ENCODE data around the gene PFAS. TPM values are rescaled to one million over a fixed set of nuclear protein-coding genes. Genes with fewer than 3 reads are reported as not detected.

PFAS gene
- total and polyA plus RNA-seq, 2 of the 8 experiments (the other 6 are each of a cell fraction or from before 2014, with no cell fraction given): 88.4 to 248 TPM

DNA sequence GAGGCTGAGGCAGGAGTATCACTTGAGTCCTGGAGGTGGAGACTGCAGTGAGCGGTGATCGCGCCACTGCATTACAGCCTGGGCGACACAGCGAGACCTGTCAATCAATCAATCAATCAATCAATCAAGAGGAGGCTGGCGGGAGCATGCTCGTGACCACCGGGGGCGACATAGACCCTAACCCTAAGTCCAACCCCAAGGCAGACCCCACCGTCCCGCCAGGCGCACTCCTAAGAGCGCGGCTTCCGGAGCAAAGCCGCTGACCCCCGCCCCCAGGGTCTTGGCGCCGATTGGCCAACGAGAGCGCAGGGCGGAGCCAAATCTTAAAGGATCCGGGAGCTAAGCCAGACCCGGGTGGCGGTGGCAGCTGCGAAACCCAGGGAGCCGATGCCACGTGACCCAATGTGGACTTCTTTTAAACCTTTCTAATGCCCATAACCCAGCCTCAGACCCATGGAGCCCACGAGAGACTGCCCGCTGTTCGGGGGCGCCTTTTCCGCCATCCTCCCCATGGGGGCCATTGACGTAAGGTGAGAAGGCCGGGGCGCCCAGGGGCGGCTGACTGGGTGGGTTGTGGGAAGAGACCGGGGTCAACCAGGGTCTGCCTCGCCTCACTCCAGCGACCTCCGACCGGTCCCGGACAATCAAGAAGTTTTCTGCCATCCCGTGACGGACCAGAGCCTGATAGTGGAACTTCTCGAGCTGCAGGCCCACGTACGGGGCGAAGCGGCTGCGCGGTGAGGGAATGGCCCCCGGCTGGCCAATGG lies 39.4 kb downstream of the PFAS start, which contains the start of gene RANGRF (continued):
- TF ChIP-seq, protein P1, sequence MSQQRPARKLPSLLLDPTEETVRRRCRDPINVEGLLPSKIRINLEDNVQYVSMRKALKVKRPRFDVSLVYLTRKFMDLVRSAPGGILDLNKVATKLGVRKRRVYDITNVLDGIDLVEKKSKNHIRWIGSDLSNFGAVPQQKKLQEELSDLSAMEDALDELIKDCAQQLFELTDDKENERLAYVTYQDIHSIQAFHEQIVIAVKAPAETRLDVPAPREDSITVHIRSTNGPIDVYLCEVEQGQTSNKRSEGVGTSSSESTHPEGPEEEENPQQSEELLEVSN (IDR thresholded peaks at IDR 0.05): 0 out of 2 replicates have a peak, but pooled peaks have one; percentile 8
- TF ChIP-seq BCL11A (IDR thresholded peaks at IDR 0.05; ENCODE audit: low read depth in 2 of 2, low read length in 2 of 2) (no peak), EP300 (IDR thresholded peaks at IDR 0.05; ENCODE audit: borderline replicate concordance in 1 of 2, low read depth in 2 of 2, low read length in 2 of 2) (no peak), CEBPB (IDR thresholded peaks at IDR 0.05; ENCODE audit: low read depth, low read length) (no peak), NRF1 (IDR thresholded peaks at IDR 0.05; ENCODE audit: low read depth, low read length) (no peak), NANOG (IDR thresholded peaks at IDR 0.05; ENCODE audit: insufficient read depth, low read depth, low read length, poor library complexity, severe bottlenecking) (no peak), MAFK (IDR thresholded peaks at IDR 0.05; ENCODE audit: low read depth, low read length) (no peak), RFX5 (IDR thresholded peaks at IDR 0.05; ENCODE audit: borderline replicate concordance, low read depth, low read length) (no peak), HDAC2 (IDR thresholded peaks at IDR 0.05; ENCODE audit: borderline replicate concordance in 1 of 2, low read depth in 2 of 2, low read length in 2 of 2) (peak in 1 of 2 experiments; percentile 61; a peak in 1 of 4 replicates), TAF1 (IDR thresholded peaks at IDR 0.05; ENCODE audit: low read depth, low read length) (peak; percentile 16; the same call in 1 of the 2 replicates), TBP (IDR thresholded peaks at IDR 0.05; ENCODE audit: low read depth, low read length) (peak; percentile 14; the same call in 1 of the 2 replicates), POU5F1 (IDR thresholded peaks at IDR 0.05; ENCODE audit: low read depth, low read length) (no peak), RAD21 (IDR thresholded peaks at IDR 0.05 in 1 of 2, conservative IDR thresholded peaks at IDR 0.05 in 1 of 2; ENCODE audit: low read depth in 2 of 2, low read length in 2 of 2) (no peak), SP2 (IDR thresholded peaks at IDR 0.05; ENCODE audit: low read length) (no peak), CBX5 (IDR thresholded peaks at IDR 0.05; ENCODE audit: low read depth, low read length) (no peak), SIN3A (conservative IDR thresholded peaks at IDR 0.05 in 1 of 2, IDR thresholded peaks at IDR 0.05 in 1 of 2; ENCODE audit: low read depth in 1 of 2, low read length in 2 of 2) (peak in 1 of 2 experiments; percentile 20; a peak in 1 of 4 replicates), KDM4A (IDR thresholded peaks at IDR 0.05; ENCODE audit: low read depth, low read length, severe bottlenecking) (peak; percentile 84), SP4 (IDR thresholded peaks at IDR 0.05; ENCODE audit: low read length) (0 out of 2 replicates have a peak, but pooled peaks have one; percentile 52), SAP30 (IDR thresholded peaks at IDR 0.05; ENCODE audit: insufficient read depth, insufficient replicate concordance, low read length) (no peak)
- TF ChIP-seq, protein P2, sequence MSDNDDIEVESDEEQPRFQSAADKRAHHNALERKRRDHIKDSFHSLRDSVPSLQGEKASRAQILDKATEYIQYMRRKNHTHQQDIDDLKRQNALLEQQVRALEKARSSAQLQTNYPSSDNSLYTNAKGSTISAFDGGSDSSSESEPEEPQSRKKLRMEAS (IDR thresholded peaks at IDR 0.05): peak; percentile 4; the same call in 1 of the 2 replicates
- TF ChIP-seq, protein P3, sequence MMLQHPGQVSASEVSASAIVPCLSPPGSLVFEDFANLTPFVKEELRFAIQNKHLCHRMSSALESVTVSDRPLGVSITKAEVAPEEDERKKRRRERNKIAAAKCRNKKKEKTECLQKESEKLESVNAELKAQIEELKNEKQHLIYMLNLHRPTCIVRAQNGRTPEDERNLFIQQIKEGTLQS (IDR thresholded peaks at IDR 0.05; ENCODE audit: insufficient read depth, low read depth, low read length): 0 out of 2 replicates have a peak, but pooled peaks have one; percentile 19
